Progenitor cell of endocrine pancreas (in vitro differentiated cells): ENCODE measurements around the gene SCN8A. TPM values are rescaled to one million over a fixed set of nuclear protein-coding genes. Genes with fewer than 3 reads are reported as not detected.

Experiments
- DNase-seq: peaks from one replicate; pipeline ENCODE4 v3.0.0; 2021; ENCODE audit warnings: low spot score; ENCODE audit not compliant: unreplicated experiment
- H3K27ac Mint-ChIP-seq: 2 replicates; pipeline ENCODE4 v1.8.0; 2021; ENCODE audit warnings: mild to moderate bottlenecking, moderate library complexity, mixed read lengths
- H3K27me3 Mint-ChIP-seq: 2 replicates; pipeline ENCODE4 v1.8.0; 2021; ENCODE audit warnings: mixed read lengths
- H3K36me3 Mint-ChIP-seq: 2 replicates; pipeline ENCODE4 v1.8.0; 2022; ENCODE audit warnings: mixed read lengths; ENCODE audit not compliant: insufficient read depth
- H3K4me1 Mint-ChIP-seq: 2 replicates; pipeline ENCODE4 v1.8.0; 2021; ENCODE audit warnings: low read depth, mixed read lengths
- H3K4me3 Mint-ChIP-seq: 2 replicates; pipeline ENCODE4 v1.8.0; 2021; ENCODE audit warnings: low read depth, mild to moderate bottlenecking, moderate library complexity, mixed read lengths
- H3K9me3 Mint-ChIP-seq: 2 replicates; pipeline ENCODE4 v1.8.0; 2021; ENCODE audit warnings: low read depth, mixed read lengths
- CTCF ChIP-seq: fragments of 200-600 bp; sonication (generic); IDR thresholded peaks from one replicate; pipeline ENCODE4 v1.5.0; 2021; ENCODE audit warnings: antibody characterized with exemption, mild to moderate bottlenecking; ENCODE audit not compliant: unreplicated experiment
- total RNA-seq: library from RNA; stranded (reverse); gene quantifications from 2 replicates; pipeline ENCODE4 v1.2.1, GENCODE V29; 2021

SCN8A gene
- total RNA-seq, 1 donor from 2014 or later = 9.8 TPM

DNA sequence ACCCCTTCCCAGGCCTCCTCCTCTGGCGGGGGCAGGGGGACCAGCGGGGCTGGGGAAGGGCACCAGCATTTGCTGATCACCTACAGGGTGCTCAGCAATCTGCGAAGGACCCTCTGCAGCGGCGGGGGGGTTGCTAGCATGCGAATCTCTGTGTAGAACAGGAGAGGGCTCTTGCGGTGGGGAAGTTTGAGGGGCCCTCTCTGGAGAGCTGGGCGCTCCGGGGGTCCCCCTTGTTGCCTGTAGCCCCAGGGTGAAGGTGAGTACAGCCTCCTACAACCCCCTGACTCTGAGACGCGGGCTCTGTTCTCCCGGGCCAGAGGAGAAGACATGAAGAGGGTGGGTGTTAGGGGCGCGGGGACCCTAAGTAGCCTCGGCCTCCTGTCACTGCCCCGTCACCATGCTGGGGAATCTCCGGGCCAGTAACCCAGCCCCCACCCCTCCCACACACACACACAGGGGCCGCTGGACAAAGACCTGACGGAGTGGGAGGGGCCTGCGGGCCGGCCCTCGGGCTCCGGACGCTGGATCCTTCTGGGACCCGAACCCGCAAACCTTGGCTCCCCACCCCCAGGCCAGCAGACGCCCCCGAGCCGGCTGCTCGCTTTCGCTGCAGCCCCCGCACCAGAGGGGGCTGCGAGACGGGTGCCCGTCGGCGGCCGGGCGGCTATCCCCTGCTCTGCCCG is 256.8 kb downstream of the SCN8A start:
- peaks cover 35% of the 10 kb centered on the region for H3K4me1 Mint-ChIP-seq
- DNase-seq = peak; percentile 52
- no peak for TF ChIP-seq CTCF
- H3K4me3 Mint-ChIP-seq = peak overlapping the region; percentile 87
- H3K27me3 Mint-ChIP-seq = no peaks in the 10 kb centered on the region
- no peaks in the 10 kb centered on the region for H3K9me3 Mint-ChIP-seq
- H3K36me3 Mint-ChIP-seq = peaks cover 4% of the 10 kb centered on the region
- peak overlapping the region; percentile 90 for H3K27ac Mint-ChIP-seq

DNA sequence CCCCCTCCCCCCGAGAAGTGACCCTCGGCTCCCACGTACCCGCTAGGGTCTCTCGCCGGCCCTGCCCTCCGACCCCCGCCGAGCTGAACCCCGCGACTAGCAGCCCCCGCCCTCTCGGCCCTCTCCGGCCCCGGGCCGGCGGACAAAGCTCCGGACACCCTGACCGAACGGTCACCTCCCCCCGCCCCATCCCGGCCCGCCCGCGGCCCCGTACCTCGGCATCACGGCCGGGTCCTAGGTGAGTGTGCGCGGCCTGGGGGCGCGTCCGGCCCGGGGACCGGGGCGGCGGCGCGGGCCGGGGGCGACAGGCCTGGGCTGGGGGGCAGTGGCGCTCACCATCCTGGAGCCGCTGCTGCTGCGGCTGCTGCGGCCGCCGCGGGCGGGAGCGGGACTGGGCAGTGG is 257.3 kb downstream of the SCN8A start, which contains the start of gene FIGNL2:
Gene FIGNL2, minus strand, starts transcription at position 393 of the 402 bp plus-strand sequence. CDS start 26,305 bp downstream, outside the sequence.
- Mint-ChIP-seq H3K27me3 (no peaks in the 10 kb centered on the region), H3K27ac (peak within 1 kb of the TSS; percentile 90), H3K4me1 (peaks cover 35% of the 10 kb centered on the region), H3K9me3 (no peaks in the 10 kb centered on the region), H3K4me3 (peak within 1 kb of the TSS; percentile 87), H3K36me3 (peaks cover 4% of the 10 kb centered on the region)
- DNase-seq = peak; percentile 45
- no peak for TF ChIP-seq CTCF

- Mint-ChIP-seq H3K36me3 (peaks cover 2% of the 10 kb centered on the region), H3K4me3 (peak overlapping the region; percentile 68), H3K27ac (peak overlapping the region; percentile 5), H3K9me3 (no peaks in the 10 kb centered on the region), H3K27me3 (no peaks in the 10 kb centered on the region), H3K4me1 (peaks cover 30% of the 10 kb centered on the region)
- peak; percentile 48 for DNase-seq
- peak; percentile 44 for TF ChIP-seq CTCF
Observed at GRCh38 chr12:51848841-51849735, 258.1 kb downstream of the SCN8A start.

DNA sequence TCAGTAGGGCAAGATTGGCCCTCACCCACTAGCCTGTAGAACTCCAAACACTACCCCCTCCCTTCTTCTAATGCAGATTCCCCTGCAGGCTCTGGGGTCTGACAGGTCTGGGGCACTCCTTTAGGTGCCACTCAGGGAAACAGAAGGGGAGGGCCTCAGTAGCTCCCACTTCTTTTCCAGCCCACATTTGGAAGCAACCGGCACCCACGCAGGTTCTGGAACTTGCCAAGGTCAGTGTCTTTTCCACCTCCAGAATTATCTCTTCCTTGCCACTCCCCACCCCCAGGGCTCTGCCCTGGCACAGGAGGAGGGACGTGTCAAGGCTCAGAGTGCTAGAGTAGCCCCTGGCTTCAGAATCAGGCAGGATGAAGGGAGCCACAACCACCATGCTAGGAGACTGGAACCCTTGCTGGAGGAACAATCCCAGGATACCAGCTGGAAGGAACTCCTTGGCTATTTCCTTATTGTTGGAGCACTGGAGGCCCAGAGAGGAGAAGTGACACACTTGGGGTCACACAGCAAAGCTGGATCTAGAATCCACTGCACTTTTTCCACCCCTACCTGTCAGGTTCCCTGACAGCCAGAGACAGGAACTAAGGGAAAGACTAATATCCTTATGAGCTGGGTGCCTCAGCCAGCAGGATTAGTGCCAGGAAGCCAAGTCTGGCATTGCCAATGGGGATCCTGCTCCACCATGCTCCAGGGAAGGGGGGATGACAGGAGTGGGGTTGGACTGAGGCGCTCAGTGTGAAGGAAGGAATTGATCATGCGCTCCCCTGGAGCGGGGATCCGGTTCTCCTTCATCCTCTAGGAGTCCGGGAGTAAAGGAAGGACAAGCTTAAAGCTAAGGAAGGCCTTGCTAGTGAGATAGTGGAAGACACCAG is 259.3 kb downstream of the SCN8A start:
- DNase-seq = no peak
- no peak for TF ChIP-seq CTCF
- H3K27me3 Mint-ChIP-seq = no peaks in the 10 kb centered on the region
- H3K9me3 Mint-ChIP-seq = no peaks in the 10 kb centered on the region
- H3K36me3 Mint-ChIP-seq = peaks cover 2% of the 10 kb centered on the region
- peaks cover 17% of the 10 kb centered on the region for H3K4me1 Mint-ChIP-seq
- no peak overlapping the region for H3K27ac Mint-ChIP-seq
- no peak overlapping the region for H3K4me3 Mint-ChIP-seq

GRCh38 chr12:51850965-51851299 is 259.9 kb downstream of the SCN8A start:
- no peaks in the 10 kb centered on the region for H3K27me3 Mint-ChIP-seq
- peaks cover 14% of the 10 kb centered on the region for H3K4me1 Mint-ChIP-seq
- no peak overlapping the region for H3K4me3 Mint-ChIP-seq
- peaks cover 4% of the 10 kb centered on the region for H3K36me3 Mint-ChIP-seq
- H3K9me3 Mint-ChIP-seq = no peaks in the 10 kb centered on the region
- no peak overlapping the region for H3K27ac Mint-ChIP-seq
- DNase-seq = no peak
- TF ChIP-seq CTCF = no peak
